ENCODE measurements around the gene PRTG.
"Not testable (repeated sequence)": the region's sequence is repeated elsewhere in the genome, so short reads cannot be mapped to it uniquely, and the experiment has no call there.

The PRTG gene

GRCh38 chr15:55742927-55743728 lies at the start of gene PRTG:
TSS of gene PRTG (minus strand) at chr15:55743152. CDS start at chr15:55742931, 221 bp downstream.
- DNase-seq (ENCODE audit: low read depth in 4 of 4, low spot score in 1 of 4) = no peak

- no peak for DNase-seq (ENCODE audit: low read depth in 4 of 4, low spot score in 1 of 4)
Observed at GRCh38 chr15:55791551-55792400, 48.8 kb upstream of the PRTG start.

GRCh38 chr15:55789066-55789660 lies 46.2 kb upstream of the PRTG start:
- DNase-seq (ENCODE audit: low read depth in 4 of 4, low spot score in 1 of 4) = peak; percentile 19 to 46 (median 39)

- no peak for DNase-seq (ENCODE audit: low read depth in 4 of 4, low spot score in 1 of 4)
Observed at GRCh38 chr15:55786341-55786740, 43.4 kb upstream of the PRTG start.

- DNase-seq (ENCODE audit: low read depth in 4 of 4, low spot score in 1 of 4) = not testable (repeated sequence)
Observed at GRCh38 chr15:55785593-55785992, 42.6 kb upstream of the PRTG start.

GRCh38 chr15:55784286-55784685 lies 41.3 kb upstream of the PRTG start:
- no peak for DNase-seq (ENCODE audit: low read depth in 4 of 4, low spot score in 1 of 4)

- no peak for DNase-seq (ENCODE audit: low read depth in 4 of 4, low spot score in 1 of 4)
Observed at GRCh38 chr15:55782901-55783300, 39.9 kb upstream of the PRTG start.

- no peak for DNase-seq (ENCODE audit: low read depth in 4 of 4, low spot score in 1 of 4)
Observed at GRCh38 chr15:55780292-55780691, 37.3 kb upstream of the PRTG start.

- DNase-seq (ENCODE audit: low read depth in 4 of 4, low spot score in 1 of 4) = no peak
Observed at GRCh38 chr15:55778932-55779331, 36.0 kb upstream of the PRTG start.

GRCh38 chr15:55775316-55775715 lies 32.4 kb upstream of the PRTG start:
- DNase-seq (ENCODE audit: low read depth in 4 of 4, low spot score in 1 of 4) = no peak

- DNase-seq (ENCODE audit: low read depth in 4 of 4, low spot score in 1 of 4) = peak in 3 of 4 experiments; percentile 12 to 21 (median 21)
Observed at GRCh38 chr15:55774113-55774970, 31.4 kb upstream of the PRTG start.

GRCh38 chr15:55770806-55771205 lies 27.9 kb upstream of the PRTG start:
- DNase-seq (ENCODE audit: low read depth in 4 of 4, low spot score in 1 of 4) = no peak

- no peak for DNase-seq (ENCODE audit: low read depth in 4 of 4, low spot score in 1 of 4)
Observed at GRCh38 chr15:55770261-55770660, 27.3 kb upstream of the PRTG start.

- no peak for DNase-seq (ENCODE audit: low read depth in 4 of 4, low spot score in 1 of 4)
Observed at GRCh38 chr15:55768670-55769185, 25.8 kb upstream of the PRTG start.

- DNase-seq (ENCODE audit: low read depth in 4 of 4, low spot score in 1 of 4) = no peak
Observed at GRCh38 chr15:55766676-55767075, 23.7 kb upstream of the PRTG start.

GRCh38 chr15:55764398-55764797 lies 21.4 kb upstream of the PRTG start:
- DNase-seq (ENCODE audit: low read depth in 4 of 4, low spot score in 1 of 4) = no peak

GRCh38 chr15:55758580-55758986 lies 15.6 kb upstream of the PRTG start:
- DNase-seq (ENCODE audit: low read depth in 4 of 4, low spot score in 1 of 4) = no peak

GRCh38 chr15:55753433-55753832 lies 10.5 kb upstream of the PRTG start:
- not testable (repeated sequence) for DNase-seq (ENCODE audit: low read depth in 4 of 4, low spot score in 1 of 4)

- DNase-seq (ENCODE audit: low read depth in 4 of 4, low spot score in 1 of 4) = no peak
Observed at GRCh38 chr15:55750706-55751105, 7.8 kb upstream of the PRTG start.
